ENCODE data around the gene GLMN. TPM values are rescaled to one million over a fixed set of nuclear protein-coding genes. Genes with fewer than 3 reads are reported as not detected.

The GLMN gene
- total and polyA plus RNA-seq, 2 of the 13 experiments (the other 11 are each of a cell fraction or from before 2014, with no cell fraction given) = 5.9 to 18.4 TPM

- TF ChIP-seq KIAA2018 (CRISPR knock-in tag; IDR thresholded peaks at IDR 0.05; ENCODE audit: borderline replicate concordance) (no peak), PHF21A (CRISPR knock-in tag; IDR thresholded peaks at IDR 0.05) (no peak), FOSL2 (CRISPR knock-in tag; IDR thresholded peaks at IDR 0.05) (no peak), KDM1A (CRISPR knock-in tag; IDR thresholded peaks at IDR 0.05) (no peak), KAT8 (CRISPR knock-in tag; IDR thresholded peaks at IDR 0.05) (no peak), AGO1 (IDR thresholded peaks at IDR 0.05; ENCODE audit: low read depth, low read length, poor library complexity, severe bottlenecking) (no peak), TBL1XR1 (IDR thresholded peaks at IDR 0.05; ENCODE audit: borderline replicate concordance, low read length, partially characterized antibody) (no peak)
- TF ChIP-seq, protein P1, sequence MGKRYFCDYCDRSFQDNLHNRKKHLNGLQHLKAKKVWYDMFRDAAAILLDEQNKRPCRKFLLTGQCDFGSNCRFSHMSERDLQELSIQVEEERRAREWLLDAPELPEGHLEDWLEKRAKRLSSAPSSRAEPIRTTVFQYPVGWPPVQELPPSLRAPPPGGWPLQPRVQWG (CRISPR knock-in tag; IDR thresholded peaks at IDR 0.05; ENCODE audit: borderline replicate concordance, low read depth) = no peak
- TF ChIP-seq, protein P2, sequence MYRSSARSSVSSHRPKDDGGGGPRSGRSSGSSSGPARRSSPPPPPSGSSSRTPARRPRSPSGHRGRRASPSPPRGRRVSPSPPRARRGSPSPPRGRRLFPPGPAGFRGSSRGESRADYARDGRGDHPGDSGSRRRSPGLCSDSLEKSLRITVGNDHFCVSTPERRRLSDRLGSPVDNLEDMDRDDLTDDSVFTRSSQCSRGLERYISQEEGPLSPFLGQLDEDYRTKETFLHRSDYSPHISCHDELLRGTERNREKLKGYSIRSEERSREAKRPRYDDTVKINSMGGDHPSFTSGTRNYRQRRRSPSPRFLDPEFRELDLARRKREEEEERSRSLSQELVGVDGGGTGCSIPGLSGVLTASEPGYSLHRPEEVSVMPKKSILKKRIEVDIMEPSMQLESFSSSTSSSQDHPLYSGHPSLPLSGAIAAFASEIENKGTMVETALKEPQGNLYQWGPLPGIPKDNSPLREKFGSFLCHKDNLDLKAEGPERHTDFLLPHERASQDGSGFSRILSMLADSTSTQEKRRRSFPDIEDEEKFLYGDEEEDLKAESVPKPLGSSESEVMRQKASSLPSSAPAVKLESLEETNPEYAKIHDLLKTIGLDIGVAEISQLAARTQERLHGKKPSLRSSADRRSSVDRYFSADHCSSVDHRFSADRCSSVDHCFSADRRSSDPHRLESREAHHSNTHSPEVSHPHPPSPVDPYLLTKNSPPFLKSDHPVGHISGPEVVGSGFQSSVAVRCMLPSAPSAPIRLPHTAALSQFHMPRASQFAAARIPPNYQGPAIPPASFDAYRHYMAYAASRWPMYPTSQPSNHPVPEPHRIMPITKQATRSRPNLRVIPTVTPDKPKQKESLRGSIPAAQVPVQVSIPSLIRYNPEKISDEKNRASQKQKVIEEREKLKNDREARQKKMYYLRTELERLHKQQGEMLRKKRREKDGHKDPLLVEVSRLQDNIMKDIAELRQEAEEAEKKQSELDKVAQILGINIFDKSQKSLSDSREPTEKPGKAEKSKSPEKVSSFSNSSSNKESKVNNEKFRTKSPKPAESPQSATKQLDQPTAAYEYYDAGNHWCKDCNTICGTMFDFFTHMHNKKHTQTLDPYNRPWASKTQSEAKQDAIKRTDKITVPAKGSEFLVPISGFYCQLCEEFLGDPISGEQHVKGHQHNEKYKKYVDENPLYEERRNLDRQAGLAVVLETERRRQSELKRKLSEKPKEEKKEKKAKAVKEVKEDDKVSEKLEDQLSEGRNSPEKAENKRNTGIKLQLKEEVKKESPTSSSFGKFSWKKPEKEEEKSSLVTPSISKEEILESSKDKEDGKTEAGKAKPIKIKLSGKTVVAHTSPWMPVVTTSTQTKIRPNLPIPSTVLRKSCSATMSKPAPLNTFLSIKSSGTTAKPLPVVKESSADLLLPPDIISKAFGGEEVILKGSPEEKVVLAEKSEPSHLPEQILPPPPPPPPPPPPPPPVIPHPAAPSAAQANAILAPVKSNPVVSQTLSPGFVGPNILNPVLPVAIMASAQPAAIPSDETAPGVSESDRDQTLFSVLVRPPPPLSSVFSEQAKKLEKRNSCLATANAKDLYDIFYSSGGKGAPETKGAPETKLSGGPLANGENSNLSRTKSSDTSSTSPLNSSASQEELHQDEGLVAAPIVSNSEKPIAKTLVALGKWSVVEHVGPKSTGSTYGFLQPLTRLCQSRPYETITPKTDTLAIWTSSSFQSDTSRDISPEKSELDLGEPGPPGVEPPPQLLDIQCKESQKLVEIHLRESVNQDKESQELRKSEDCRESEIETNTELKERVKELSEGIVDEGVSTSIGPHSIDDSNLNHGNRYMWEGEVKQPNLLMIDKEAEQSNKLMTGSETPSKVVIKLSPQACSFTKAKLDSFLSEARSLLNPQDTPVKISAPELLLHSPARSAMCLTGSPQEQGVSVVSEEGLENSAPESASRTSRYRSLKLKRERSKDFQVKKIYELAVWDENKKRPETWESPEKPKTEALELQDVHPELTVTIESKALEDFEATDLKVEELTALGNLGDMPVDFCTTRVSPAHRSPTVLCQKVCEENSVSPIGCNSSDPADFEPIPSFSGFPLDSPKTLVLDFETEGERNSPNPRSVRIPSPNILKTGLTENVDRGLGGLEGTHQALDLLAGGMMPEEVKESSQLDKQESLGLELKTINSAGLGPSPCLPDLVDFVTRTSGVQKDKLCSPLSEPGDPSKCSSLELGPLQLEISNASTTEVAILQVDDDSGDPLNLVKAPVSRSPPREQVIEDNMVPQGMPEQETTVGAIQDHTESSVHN (CRISPR knock-in tag; IDR thresholded peaks at IDR 0.05) = no peak
Measured at GRCh38 chr1:92314024-92314423, 15.2 kb upstream of the GLMN start (continued).
